K562 (cell line): ENCODE data around the gene MED29. TPM values are rescaled to one million over a fixed set of nuclear protein-coding genes. Genes with fewer than 3 reads are reported as not detected.
A peak's percentile ranks its signal among the peaks of the same experiment; 100 is the strongest.

Source experiments
- ARNT ChIP-seq, 2 experiments: fragments of 450-650 bp; IDR thresholded peaks; 2 replicates each; pipeline ENCODE4 v1.6.1; 2016; ENCODE audit warnings: mild to moderate bottlenecking in 1 of 2
- CBX3 ChIP-seq, 2 experiments: IDR thresholded peaks; 1 replicate in 1 of 2; 2 replicates in 1 of 2; pipeline ENCODE4 v1.6.1; 2012; ENCODE audit warnings: inconsistent platforms in 2 of 2, low read length in 2 of 2, borderline replicate concordance in 1 of 2, control low read depth in 1 of 2
- CEBPG ChIP-seq, 3 experiments: fragments of 200-800 bp in 1 of 3; sonication (Bioruptor generic) in 1 of 3; sonication (generic) in 1 of 3; formaldehyde crosslinking in 1 of 3; IDR thresholded peaks in 2 of 3; conservative IDR thresholded peaks in 1 of 3; 2 replicates each; pipeline versions ENCODE4 v1.6.1 to v1.8.0; 2016 to 2022; ENCODE audit warnings: missing compliant biosample characterization in 2 of 3, missing genetic modification characterization in 2 of 3, mild to moderate bottlenecking in 1 of 3, missing genetic modification reagents in 1 of 3
- CHD1 ChIP-seq: fragments of 200-600 bp; sonication (generic); IDR thresholded peaks from one replicate; pipeline ENCODE4 v1.6.1; 2012; ENCODE audit warnings: mild to moderate bottlenecking, moderate library complexity, low read length, inconsistent platforms
- CSDE1 ChIP-seq, 2 experiments: fragments of 450-650 bp; IDR thresholded peaks; 2 replicates each; pipeline ENCODE4 v1.6.1; 2016; ENCODE audit warnings: mild to moderate bottlenecking in 1 of 2
- HCFC1 ChIP-seq: IDR thresholded peaks from 2 replicates; pipeline ENCODE4 v1.6.1; 2012; ENCODE audit warnings: low read depth, low read length, improper control_type of control experiment
- HNRNPLL ChIP-seq: fragments of 200-400 bp; formaldehyde crosslinking; IDR thresholded peaks from 2 replicates; pipeline ENCODE4 v1.6.1; 2017; ENCODE audit warnings: low read length, low read depth, mild to moderate bottlenecking; ENCODE audit not compliant: poor library complexity, severe bottlenecking
- HOMEZ ChIP-seq: fragments of 250-450 bp; sonication (Bioruptor Pico); IDR thresholded peaks from 2 replicates; pipeline ENCODE4 v1.4.0; 2020; ENCODE audit warnings: mild to moderate bottlenecking, moderate library complexity
- KLF6 ChIP-seq: fragments of 250-450 bp; sonication (Bioruptor Pico); IDR thresholded peaks from 2 replicates; pipeline ENCODE4 v1.4.0; 2020; ENCODE audit warnings: mild to moderate bottlenecking, moderate library complexity, borderline replicate concordance
- MAFK ChIP-seq: IDR thresholded peaks from 2 replicates; pipeline ENCODE4 v1.6.1; 2011; ENCODE audit warnings: low read length, improper control_type of control experiment
- MXD1 ChIP-seq: fragments of 250-450 bp; sonication (Bioruptor Pico); IDR thresholded peaks from 2 replicates; pipeline ENCODE4 v1.8.0; 2021; ENCODE audit warnings: borderline replicate concordance, mild to moderate bottlenecking, moderate library complexity; ENCODE audit not compliant: poor library complexity, severe bottlenecking
- MYNN ChIP-seq, 2 experiments: sonication (generic); formaldehyde crosslinking in 1 of 2; IDR thresholded peaks; 2 replicates each; pipeline versions ENCODE4 v1.5.0 to v1.6.1; 2016 to 2020; ENCODE audit warnings: antibody characterized with exemption in 1 of 2, missing genetic modification reagents in 1 of 2
- NCOA1 ChIP-seq: fragments of 450-650 bp; IDR thresholded peaks from 2 replicates; pipeline ENCODE4 v1.6.1; 2016; ENCODE audit warnings: low read depth
- NFATC3 ChIP-seq: fragments of 450-650 bp; IDR thresholded peaks from 2 replicates; pipeline ENCODE4 v1.6.1; 2017; ENCODE audit warnings: mild to moderate bottlenecking
- PHF21A ChIP-seq: fragments of 450-650 bp; IDR thresholded peaks from 2 replicates; pipeline ENCODE4 v1.6.1; 2017; ENCODE audit warnings: low read depth, borderline replicate concordance
- PTBP1 ChIP-seq: fragments of 200-400 bp; formaldehyde crosslinking; IDR thresholded peaks from 2 replicates; pipeline ENCODE4 v1.6.1; 2017; ENCODE audit warnings: low read depth, low read length
- RBBP5 ChIP-seq: fragments of 200-600 bp; sonication (generic); IDR thresholded peaks from 2 replicates; pipeline ENCODE4 v1.6.1; 2012; ENCODE audit warnings: borderline replicate concordance, mild to moderate bottlenecking, low read length, control low read depth, inconsistent platforms; ENCODE audit not compliant: insufficient read depth, poor library complexity, severe bottlenecking
- SMC3 ChIP-seq: conservative IDR thresholded peaks from 2 replicates; pipeline ENCODE4 v1.6.1; 2011; ENCODE audit warnings: low read depth, low read length, improper control_type of control experiment; ENCODE audit not compliant: insufficient read depth
- STAG1 ChIP-seq: sonication (generic); formaldehyde crosslinking; IDR thresholded peaks from 2 replicates; pipeline ENCODE4 v1.5.0; 2020; ENCODE audit warnings: missing genetic modification reagents, borderline replicate concordance
- TBL1XR1 ChIP-seq, 2 experiments: IDR thresholded peaks; 2 replicates each; pipeline ENCODE4 v1.6.1; 2012; ENCODE audit warnings: improper control_type of control experiment in 2 of 2, low read length in 2 of 2, mild to moderate bottlenecking in 1 of 2
- THRAP3 ChIP-seq: fragments of 450-650 bp; IDR thresholded peaks from 2 replicates; pipeline ENCODE4 v1.6.1; 2016; ENCODE audit warnings: mild to moderate bottlenecking, inconsistent platforms, borderline replicate concordance
- XRCC5 ChIP-seq: fragments of 200-400 bp; formaldehyde crosslinking; IDR thresholded peaks from 2 replicates; pipeline ENCODE4 v1.6.1; 2017; ENCODE audit warnings: low read depth, mild to moderate bottlenecking, low read length
- ZBTB8A ChIP-seq: fragments of 450-650 bp; IDR thresholded peaks from 2 replicates; pipeline ENCODE4 v1.6.1; 2018; ENCODE audit warnings: mild to moderate bottlenecking, moderate library complexity; ENCODE audit not compliant: partially characterized antibody
- polyA plus RNA-seq, 8 experiments: library from polyadenylated mRNA; depleted of rRNA in 4 of 8; stranded (reverse) in 5 of 8; unstranded in 3 of 8; fragments of >200 nt; fragmentation: Nextera tagmentation in 2 of 8; fragmentation: Illumina TruSeq in 1 of 8; extraction: Ambion mirVana in 2 of 8; extraction: Trizol in 1 of 8; gene quantifications; 2 replicates each; pipeline versions ENCODE4 v1.2.1 to v1.2.3, GENCODE V29; 2011 to 2014; ENCODE audit warnings: inconsistent platforms in 1 of 8, missing spikeins in 1 of 8
- total RNA-seq, 7 experiments: library from RNA; depleted of rRNA in 6 of 7; stranded (reverse); fragments of >200 nt in 6 of 7; fragmentation: Illumina TruSeq in 2 of 7; extraction: Trizol in 2 of 7; gene quantifications; 2 replicates each; pipeline versions ENCODE4 v1.2.1 to v1.2.3, GENCODE V29; 2011 to 2021; ENCODE audit warnings: low replicate concordance in 1 of 7
- TF ChIP-seq, protein P1 (sequence below): fragments of 450-650 bp; IDR thresholded peaks from 2 replicates; pipeline ENCODE4 v1.6.1; 2016; ENCODE audit warnings: borderline replicate concordance

Gene MED29
- total and polyA plus RNA-seq, 9 of the 15 experiments (the other 6 are each of a cell fraction or from before 2014, with no cell fraction given): 1.8 to 22.6 (median 12.4) TPM

DNA sequence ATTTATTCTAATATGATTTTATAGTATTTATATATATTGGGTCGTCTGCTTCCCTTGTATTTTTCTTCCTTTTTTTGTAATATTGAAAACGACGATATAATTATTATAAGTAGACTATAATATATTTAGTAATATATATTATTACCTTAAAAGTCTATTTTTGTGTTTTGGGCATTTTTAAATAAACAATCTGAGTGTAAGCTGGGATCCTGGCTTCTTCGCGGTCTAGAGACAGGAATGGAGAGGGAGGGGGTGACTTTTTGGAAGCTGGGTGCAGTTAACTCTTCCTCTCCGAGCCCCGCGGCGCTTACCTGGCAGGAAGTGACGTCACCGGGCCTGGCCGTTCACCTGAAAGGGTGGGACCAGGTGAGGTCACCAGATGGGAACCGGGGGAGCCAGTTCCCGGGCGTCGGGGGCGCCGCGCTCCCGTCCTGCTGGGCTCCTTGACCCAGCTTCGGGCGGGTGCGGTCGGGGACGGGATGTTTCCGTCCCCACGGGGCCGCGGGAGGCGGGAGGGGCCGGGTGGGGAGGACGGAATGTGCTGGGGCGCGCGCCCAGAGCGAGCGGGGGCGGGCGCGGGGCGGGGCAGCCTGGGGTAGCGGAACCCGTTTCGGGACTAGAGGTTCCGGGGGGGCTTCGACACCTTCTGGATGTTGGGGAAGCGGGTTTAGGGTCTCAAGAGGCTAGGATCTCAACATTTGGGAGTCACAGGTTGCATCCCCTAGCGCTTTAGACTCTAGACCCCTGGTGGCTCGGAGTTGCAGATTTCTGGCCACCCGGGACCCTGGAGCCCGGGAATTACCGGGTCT is 18.2 kb downstream of the MED29 start (continued):
- TF ChIP-seq SMC3 (no peak), HNRNPLL (no peak), STAG1 (no peak), RBBP5 (no peak), NFATC3 (no peak), PHF21A (no peak; the same call in 1 of the 2 replicates), PTBP1 (0 out of 2 replicates have a peak, but pooled peaks have one; percentile 18), KLF6 (CRISPR knock-in tag) (no peak), CBX3 (IDR thresholded peaks at IDR 0.05; ENCODE audit: borderline replicate concordance in 1 of 2, low read length in 2 of 2) (no peak), CSDE1 (IDR thresholded peaks at IDR 0.05) (no peak), ZBTB8A (no peak), NCOA1 (no peak), MXD1 (no peak), TBL1XR1 (IDR thresholded peaks at IDR 0.05; ENCODE audit: low read length in 2 of 2) (no peak), HCFC1 (no peak), ARNT (IDR thresholded peaks at IDR 0.05) (no peak), CEBPG (CRISPR knock-in tag; IDR thresholded peaks at IDR 0.05) (no peak), CEBPG (tag; conservative IDR thresholded peaks at IDR 0.05 in 1 of 2, IDR thresholded peaks at IDR 0.05 in 1 of 2) (no peak), XRCC5 (no peak), MYNN (IDR thresholded peaks at IDR 0.05) (no peak), MYNN (CRISPR knock-in tag; IDR thresholded peaks at IDR 0.05) (no peak), CHD1 (peak; percentile 83), MAFK (no peak), THRAP3 (no peak), HOMEZ (no peak)
- TF ChIP-seq, protein P1, sequence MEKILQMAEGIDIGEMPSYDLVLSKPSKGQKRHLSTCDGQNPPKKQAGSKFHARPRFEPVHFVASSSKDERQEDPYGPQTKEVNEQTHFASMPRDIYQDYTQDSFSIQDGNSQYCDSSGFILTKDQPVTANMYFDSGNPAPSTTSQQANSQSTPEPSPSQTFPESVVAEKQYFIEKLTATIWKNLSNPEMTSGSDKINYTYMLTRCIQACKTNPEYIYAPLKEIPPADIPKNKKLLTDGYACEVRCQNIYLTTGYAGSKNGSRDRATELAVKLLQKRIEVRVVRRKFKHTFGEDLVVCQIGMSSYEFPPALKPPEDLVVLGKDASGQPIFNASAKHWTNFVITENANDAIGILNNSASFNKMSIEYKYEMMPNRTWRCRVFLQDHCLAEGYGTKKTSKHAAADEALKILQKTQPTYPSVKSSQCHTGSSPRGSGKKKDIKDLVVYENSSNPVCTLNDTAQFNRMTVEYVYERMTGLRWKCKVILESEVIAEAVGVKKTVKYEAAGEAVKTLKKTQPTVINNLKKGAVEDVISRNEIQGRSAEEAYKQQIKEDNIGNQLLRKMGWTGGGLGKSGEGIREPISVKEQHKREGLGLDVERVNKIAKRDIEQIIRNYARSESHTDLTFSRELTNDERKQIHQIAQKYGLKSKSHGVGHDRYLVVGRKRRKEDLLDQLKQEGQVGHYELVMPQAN: no peak
